Tibial nerve (tissue), 4 donors: Measurements from ENCODE around the gene GABRB1. TPM values are rescaled to one million over a fixed set of nuclear protein-coding genes. Genes with fewer than 3 reads are reported as not detected.

Experiments used
- DNase-seq, 2 donors: peaks; one replicate each; pipeline ENCODE4 v3.0.0-alpha.2; 2019; ENCODE audit warnings: low spot score in 2 of 2
- H3K27ac ChIP-seq, 4 donors: fragments of 200-600 bp; sonication (generic) in 3 of 4; one replicate each; pipeline ENCODE4 v1.5.1; 2017 to 2019; ENCODE audit warnings: mild to moderate bottlenecking in 1 of 4
- H3K27me3 ChIP-seq, 2 donors: fragments of 200-600 bp; sonication (generic) in 1 of 2; one replicate each; pipeline versions ENCODE4 v1.5.1 to v1.6.0; 2017 to 2019
- H3K36me3 ChIP-seq, 3 donors: fragments of 200-600 bp; sonication (generic); one replicate each; pipeline ENCODE4 v1.5.1; 2018 to 2019
- H3K4me1 ChIP-seq, 4 donors: fragments of 200-600 bp; sonication (generic) in 3 of 4; one replicate each; pipeline ENCODE4 v1.5.1; 2017 to 2019
- H3K4me3 ChIP-seq, 4 donors: fragments of 200-600 bp; sonication (generic) in 3 of 4; one replicate each; pipeline ENCODE4 v1.5.1; 2017 to 2019; ENCODE audit warnings: mild to moderate bottlenecking in 1 of 4, moderate library complexity in 1 of 4
- H3K9me3 ChIP-seq, 4 donors: fragments of 200-600 bp; sonication (generic) in 3 of 4; one replicate each; pipeline ENCODE4 v1.5.1; 2017 to 2019
- CTCF ChIP-seq, 5 experiments: fragments of 200-600 bp in 3 of 5; fragments of 450-650 bp in 2 of 5; sonication (generic) in 3 of 5; IDR thresholded peaks; one replicate each; pipeline ENCODE4 v1.5.1; 2016 to 2019; ENCODE audit warnings: antibody characterized with exemption in 5 of 5, mild to moderate bottlenecking in 3 of 5, moderate library complexity in 2 of 5
- EP300 ChIP-seq, 2 donors: sonication (generic); formaldehyde crosslinking; IDR thresholded peaks; one replicate each; pipeline ENCODE4 v1.6.1; 2017; ENCODE audit warnings: antibody characterized with exemption in 2 of 2, mild to moderate bottlenecking in 1 of 2
- POLR2A ChIP-seq, 2 donors: fragments of 450-650 bp; IDR thresholded peaks; one replicate each; pipeline ENCODE4 v1.6.1; 2017; ENCODE audit warnings: antibody characterized with exemption in 2 of 2, mild to moderate bottlenecking in 2 of 2, moderate library complexity in 2 of 2
- WGBS, 2 donors: methylation state at CpG; one replicate each; pipeline ENCODE4 v1.1.5; 2018; 5-methylcytosine and 5-hydroxymethylcytosine counted together
- total RNA-seq, 4 donors: library from RNA; depleted of rRNA; stranded (reverse); fragments of >200 nt; gene quantifications; one replicate each; pipeline ENCODE4 v1.1.0, GENCODE V29; 2016

The GABRB1 gene
- total RNA-seq, 4 donors from 2014 or later, result not detected

GRCh38 chr4:47410271-47410670 lies 378.9 kb downstream of the GABRB1 start:
- WGBS, 2 donors, result 73 to 76% methylated on average over 1 of the region's 1 CpG
- Histone ChIP-seq H3K27me3 (no peaks in the 10 kb centered on the region), H3K9me3 (no peaks in the 10 kb centered on the region), H3K4me3 (no peak overlapping the region), H3K36me3 (no peaks in the 10 kb centered on the region), H3K4me1 (no peaks in the 10 kb centered on the region), H3K27ac (no peak overlapping the region)
- TF ChIP-seq CTCF (IDR thresholded peaks at IDR 0.05) (no peak), POLR2A (IDR thresholded peaks at IDR 0.05) (no peak), EP300 (IDR thresholded peaks at IDR 0.05) (no peak)
- no peak for DNase-seq

GRCh38 chr4:47413521-47413920 lies 382.2 kb downstream of the GABRB1 start:
- DNase-seq, result no peak
- Histone ChIP-seq H3K36me3 (no peaks in the 10 kb centered on the region), H3K27me3 (no peaks in the 10 kb centered on the region), H3K9me3 (no peaks in the 10 kb centered on the region), H3K27ac (no peak overlapping the region), H3K4me1 (no peaks in the 10 kb centered on the region), H3K4me3 (no peak overlapping the region)
- no peak for TF ChIP-seq POLR2A (IDR thresholded peaks at IDR 0.05)
- no peak for TF ChIP-seq EP300 (IDR thresholded peaks at IDR 0.05)
- no peak for TF ChIP-seq CTCF (IDR thresholded peaks at IDR 0.05)
- 29 to 33% methylated on average over 2 of the region's 2 CpGs for WGBS, 2 donors

- no peaks in the 10 kb centered on the region for H3K9me3 ChIP-seq
- no peak for TF ChIP-seq CTCF (IDR thresholded peaks at IDR 0.05)
- no peak for TF ChIP-seq POLR2A (IDR thresholded peaks at IDR 0.05)
- no peak for TF ChIP-seq EP300 (IDR thresholded peaks at IDR 0.05)
- no peak for DNase-seq
Observed at GRCh38 chr4:47415719-47416118, 384.4 kb downstream of the GABRB1 start.

GRCh38 chr4:47418147-47418546 lies 386.8 kb downstream of the GABRB1 start:
- TF ChIP-seq CTCF (IDR thresholded peaks at IDR 0.05), result no peak
- no peak for TF ChIP-seq EP300 (IDR thresholded peaks at IDR 0.05)
- no peak for TF ChIP-seq POLR2A (IDR thresholded peaks at IDR 0.05)
- DNase-seq, result no peak
- WGBS, 2 donors, result 42 to 60% methylated on average over 2 of the region's 2 CpGs
- no peak overlapping the region for H3K27ac ChIP-seq
- H3K9me3 ChIP-seq, result no peaks in the 10 kb centered on the region
- H3K4me1 ChIP-seq, result no peaks in the 10 kb centered on the region
- H3K4me3 ChIP-seq, result no peak overlapping the region
- H3K36me3 ChIP-seq, result no peaks in the 10 kb centered on the region
- H3K27me3 ChIP-seq, result no peaks in the 10 kb centered on the region

More at GRCh38 chr4:47415719-47416118, 384.4 kb downstream of the GABRB1 start:
- Histone ChIP-seq H3K4me3 (no peak overlapping the region), H3K4me1 (no peaks in the 10 kb centered on the region), H3K27ac (no peak overlapping the region), H3K27me3 (no peaks in the 10 kb centered on the region), H3K36me3 (no peaks in the 10 kb centered on the region)

- TF ChIP-seq POLR2A (IDR thresholded peaks at IDR 0.05) (no peak), CTCF (IDR thresholded peaks at IDR 0.05) (no peak), EP300 (IDR thresholded peaks at IDR 0.05) (no peak)
- WGBS, 2 donors, result 67 to 73% methylated on average over 2 of the region's 2 CpGs
- Histone ChIP-seq H3K27me3 (no peaks in the 10 kb centered on the region), H3K4me3 (no peak overlapping the region), H3K4me1 (no peaks in the 10 kb centered on the region), H3K36me3 (no peaks in the 10 kb centered on the region), H3K9me3 (no peaks in the 10 kb centered on the region), H3K27ac (no peak overlapping the region)
- no peak for DNase-seq
Observed at GRCh38 chr4:47419296-47419695, 387.9 kb downstream of the GABRB1 start.
